ENCODE measurements around the gene ATP10D.
"Not testable (repeated sequence)": the region's sequence is repeated elsewhere in the genome, so short reads cannot be mapped to it uniquely, and the experiment has no call there.

Gene ATP10D

GRCh38 chr4:47485768-47486167 is 693 bp downstream of the ATP10D start:
- DNase-seq = no peak
- intact Hi-C loops (cut with DNase I) = loop anchor here (1.0 to 10.0 kb wide), 2 partner anchors 22 to 429 kb away; partner anchors contain the start of genes COMMD8 and NFXL1

- intact Hi-C loops (cut with DNase I) = loop anchor here (10.0 kb wide), 1 partner anchor 429 kb away; the partner anchor contains the start of gene NFXL1
- DNase-seq = no peak
These were observed 1.2 kb downstream of the ATP10D start for GRCh38 chr4:47486231-47486673.

- not testable (repeated sequence) for DNase-seq
- intact Hi-C loops (cut with DNase I) = loop anchor here (10.0 kb wide), 1 partner anchor 428 kb away; the partner anchor contains the start of gene NFXL1
These were observed 1.7 kb downstream of the ATP10D start for GRCh38 chr4:47486727-47487126.

- intact Hi-C loops (cut with DNase I) = loop anchor here (10.0 kb wide), 1 partner anchor 426 kb away; the partner anchor contains the start of gene NFXL1
- no peak for DNase-seq
These were observed 3.6 kb downstream of the ATP10D start for GRCh38 chr4:47488706-47489105.

GRCh38 chr4:47490550-47490949 is 5.5 kb downstream of the ATP10D start:
- DNase-seq = peak in 1 of 10 donors; percentile 46
- intact Hi-C loops (cut with DNase I) = no loop called here

GRCh38 chr4:47493238-47494123 is 8.4 kb downstream of the ATP10D start:
- intact Hi-C loops (cut with DNase I) = no loop called here
- no peak for DNase-seq

- intact Hi-C loops (cut with DNase I) = no loop called here
- no peak for DNase-seq
These were observed 9.0 kb downstream of the ATP10D start for GRCh38 chr4:47494124-47494430.

GRCh38 chr4:47498899-47499298 is 13.8 kb downstream of the ATP10D start:
- no peak for DNase-seq
- intact Hi-C loops (cut with DNase I) = no loop called here

GRCh38 chr4:47499700-47500099 is 14.6 kb downstream of the ATP10D start:
- intact Hi-C loops (cut with DNase I) = no loop called here
- DNase-seq = no peak

GRCh38 chr4:47500776-47501175 is 15.7 kb downstream of the ATP10D start:
- no peak for DNase-seq
- intact Hi-C loops (cut with DNase I) = no loop called here

GRCh38 chr4:47505147-47505546 is 20.1 kb downstream of the ATP10D start:
- DNase-seq = no peak
- intact Hi-C loops (cut with DNase I) = no loop called here

- intact Hi-C loops (cut with DNase I) = no loop called here
- no peak for DNase-seq
These were observed 20.6 kb downstream of the ATP10D start for GRCh38 chr4:47505666-47506065.

GRCh38 chr4:47510506-47511143 is 25.6 kb downstream of the ATP10D start:
- intact Hi-C loops (cut with DNase I) = no loop called here
- DNase-seq = no peak

GRCh38 chr4:47513461-47513860 is 28.4 kb downstream of the ATP10D start:
- DNase-seq = no peak
- intact Hi-C loops (cut with DNase I) = no loop called here

- intact Hi-C loops (cut with DNase I) = no loop called here
- DNase-seq = no peak
These were observed 34.3 kb downstream of the ATP10D start for GRCh38 chr4:47519239-47519883.

GRCh38 chr4:47525154-47525819 is 40.2 kb downstream of the ATP10D start:
- no peak for DNase-seq
- intact Hi-C loops (cut with DNase I) = no loop called here

GRCh38 chr4:47526281-47526680 is 41.2 kb downstream of the ATP10D start:
- intact Hi-C loops (cut with DNase I) = no loop called here
- DNase-seq = no peak

- DNase-seq; intact Hi-C loops (cut with DNase I): not testable (repeated sequence)
These were observed 43.6 kb downstream of the ATP10D start for GRCh38 chr4:47528646-47529045.

- DNase-seq = no peak
- intact Hi-C loops (cut with DNase I) = no loop called here
These were observed 45.7 kb downstream of the ATP10D start for GRCh38 chr4:47530801-47531200.

GRCh38 chr4:47531241-47531953 is 46.3 kb downstream of the ATP10D start:
- intact Hi-C loops (cut with DNase I) = no loop called here
- DNase-seq = peak in 2 of 10 donors; percentile 46 to 79
